HG02759 (cell line): ENCODE data around the gene SORCS2.

Source experiments
- ATAC-seq: cut with Tn5 transposase; IDR thresholded peaks from one replicate; pipeline ENCODE4 v1.9.1; 2021; ENCODE audit warnings: mild to moderate bottlenecking, moderate library complexity; ENCODE audit not compliant: unreplicated experiment

SORCS2 gene

DNA sequence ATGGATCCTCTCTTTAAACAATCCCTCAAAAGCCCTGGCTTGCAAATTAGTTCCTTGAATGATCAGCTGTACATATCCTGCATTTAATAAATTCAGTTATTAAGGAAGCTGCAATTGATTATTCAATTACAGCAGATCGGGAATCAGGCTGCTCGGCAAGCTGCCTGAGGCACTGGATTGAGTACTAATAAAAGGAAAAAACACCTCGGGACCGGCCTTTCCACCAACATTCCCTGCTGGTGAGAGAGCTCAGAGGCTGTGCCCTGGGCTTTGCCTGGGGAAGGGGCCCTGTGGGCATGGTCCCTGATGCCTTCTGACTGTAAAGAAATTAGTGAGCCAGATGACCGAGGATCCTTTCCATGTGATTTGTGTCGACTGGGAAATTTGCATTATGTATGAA, 69.2 kb downstream of the SORCS2 start:
- no peak for ATAC-seq

- no peak for ATAC-seq
These were observed 69.8 kb downstream of the SORCS2 start for GRCh38 chr4:7262134-7262533.

DNA sequence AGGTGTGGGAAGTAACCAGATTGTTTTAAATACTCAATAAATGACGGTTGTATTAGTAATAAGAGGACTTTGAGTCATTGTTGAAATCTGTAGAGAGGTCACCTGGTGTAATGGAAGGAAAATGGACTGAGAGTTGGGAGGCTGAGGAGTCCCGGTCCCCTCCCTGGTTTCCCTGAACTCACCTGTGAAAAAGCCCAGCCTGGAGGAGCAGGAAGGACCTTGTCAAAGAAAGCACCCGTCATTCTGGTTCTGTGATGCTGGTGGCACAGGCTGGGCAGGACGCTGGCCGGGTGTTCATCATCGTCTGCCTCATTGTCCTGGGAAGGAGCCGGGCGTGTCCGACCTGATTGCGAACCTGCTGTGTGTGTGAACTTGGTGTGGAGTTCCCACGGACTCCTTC, 70.8 kb downstream of the SORCS2 start:
- no peak for ATAC-seq

DNA sequence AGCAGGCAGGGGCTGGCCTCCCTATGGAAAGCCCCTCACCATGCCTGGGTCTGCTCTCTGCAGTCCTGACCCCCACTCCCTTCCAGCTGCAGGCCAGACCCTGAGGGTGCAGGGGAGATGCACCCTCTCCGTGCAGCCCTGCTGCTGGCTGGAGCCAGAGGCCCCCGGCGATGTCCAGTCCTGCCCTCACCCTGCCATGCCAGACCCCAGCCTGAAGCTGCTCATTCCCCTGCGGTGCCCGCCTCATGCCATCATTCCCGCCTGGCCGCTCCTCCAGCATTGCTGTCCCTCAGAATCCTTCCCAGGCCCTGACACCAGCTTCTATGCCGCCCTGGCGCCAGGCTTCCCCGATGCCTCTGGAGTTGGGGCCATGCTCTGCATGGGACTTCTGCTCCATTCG, 72.4 kb downstream of the SORCS2 start:
- ATAC-seq, result no peak

DNA sequence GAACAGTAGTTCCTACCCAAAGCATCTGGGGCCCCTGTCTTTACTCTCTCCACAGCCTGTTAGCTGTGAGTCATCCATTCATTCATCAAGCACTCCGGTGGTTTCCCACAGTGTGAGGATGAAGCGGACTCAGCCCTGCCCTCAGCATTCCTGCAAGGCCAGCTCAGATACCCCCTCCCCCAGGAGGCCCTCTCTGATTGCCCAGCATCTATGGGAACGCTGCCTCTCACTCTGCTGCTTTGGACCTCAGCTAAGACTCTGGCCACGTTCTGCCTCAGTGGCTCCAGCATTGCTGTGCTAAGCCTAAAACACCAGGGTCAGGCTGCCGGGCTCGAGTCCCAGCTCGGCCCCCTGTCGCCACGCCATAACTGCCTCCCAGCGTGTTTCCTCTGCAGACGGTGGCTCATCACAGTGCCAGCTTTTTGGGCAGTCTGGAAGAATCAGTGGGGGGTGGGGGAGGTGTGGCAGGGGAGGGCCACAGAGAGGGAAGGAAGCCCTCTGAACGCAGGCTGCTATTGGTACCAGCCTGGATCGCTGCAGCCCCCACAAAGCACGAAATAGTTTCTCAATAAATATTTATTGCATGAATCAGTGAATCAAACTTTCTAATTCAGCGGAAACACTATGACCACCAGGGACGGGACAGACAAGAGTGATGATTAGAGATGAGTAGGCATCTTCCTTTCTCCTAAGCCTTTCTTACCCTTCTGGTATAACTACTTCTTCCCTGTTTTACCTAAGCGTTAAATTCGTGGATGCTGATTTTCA, 74.4 kb downstream of the SORCS2 start:
- no peak for ATAC-seq

GRCh38 chr4:7267829-7268228, 75.5 kb downstream of the SORCS2 start:
- no peak for ATAC-seq

DNA sequence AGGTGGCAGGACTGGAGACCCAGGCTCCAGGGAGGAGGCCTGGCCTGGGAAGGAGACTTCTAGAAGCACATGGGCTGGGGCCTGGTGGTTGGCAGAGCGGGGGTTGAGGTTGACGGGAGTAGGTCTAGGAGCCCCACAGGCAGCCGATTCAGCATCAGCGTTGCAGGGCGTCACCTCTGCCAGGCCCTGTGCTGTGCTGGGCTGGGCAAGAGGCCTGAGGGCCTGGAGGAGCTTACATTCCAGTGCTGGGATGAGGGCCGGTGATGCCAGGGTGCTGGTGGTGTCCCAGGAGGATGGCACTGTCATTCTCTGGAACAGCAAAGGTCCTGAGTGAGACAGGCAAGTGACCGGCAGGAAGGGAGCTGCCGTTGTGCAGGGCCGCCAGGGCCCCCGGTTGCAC, 76.6 kb downstream of the SORCS2 start:
- no peak for ATAC-seq

- ATAC-seq, result no peak
These were observed 77.8 kb downstream of the SORCS2 start for GRCh38 chr4:7270121-7270520.

DNA sequence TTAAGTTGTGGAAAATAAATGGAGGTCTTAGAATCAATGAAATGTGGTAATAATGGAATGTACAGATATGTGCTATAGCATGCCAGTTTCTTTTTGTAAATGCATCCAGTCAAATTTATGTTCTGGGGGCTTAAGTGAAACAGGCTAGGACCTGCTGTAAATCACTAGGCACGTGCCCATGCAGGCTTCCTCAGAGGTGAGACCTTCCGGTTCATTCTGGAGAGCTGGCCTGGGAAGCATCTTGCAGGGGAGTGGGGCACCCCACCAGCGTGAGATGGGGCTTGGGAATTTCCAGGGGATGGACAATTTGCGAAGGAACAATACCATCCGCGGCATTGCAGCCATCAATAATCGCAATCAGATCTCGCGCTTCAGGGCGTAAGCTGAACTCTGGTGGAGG, 80.1 kb downstream of the SORCS2 start:
- no peak for ATAC-seq

GRCh38 chr4:7273738-7274297, 81.5 kb downstream of the SORCS2 start:
- no peak for ATAC-seq

DNA sequence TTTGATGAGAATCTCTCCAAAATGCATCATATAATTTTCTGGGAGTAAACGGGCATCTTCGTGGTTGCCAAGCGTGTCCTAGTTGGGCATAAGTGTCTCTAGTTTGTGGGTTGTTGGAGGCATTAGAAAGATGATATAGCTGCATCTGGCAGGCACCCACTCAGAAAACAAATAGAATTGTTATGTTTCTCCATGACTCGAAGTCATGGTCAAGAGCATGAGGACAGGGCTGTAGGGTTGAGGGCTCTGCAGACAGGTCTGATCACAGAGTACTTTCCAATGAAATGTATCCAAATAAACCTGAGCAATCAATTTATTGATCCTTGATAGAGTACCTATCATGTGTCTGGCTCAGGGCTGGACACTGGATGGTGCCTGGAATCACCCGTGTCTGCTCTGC, 82.7 kb downstream of the SORCS2 start:
- no peak for ATAC-seq

GRCh38 chr4:7275490-7276154, 83.3 kb downstream of the SORCS2 start:
- ATAC-seq, result no peak

DNA sequence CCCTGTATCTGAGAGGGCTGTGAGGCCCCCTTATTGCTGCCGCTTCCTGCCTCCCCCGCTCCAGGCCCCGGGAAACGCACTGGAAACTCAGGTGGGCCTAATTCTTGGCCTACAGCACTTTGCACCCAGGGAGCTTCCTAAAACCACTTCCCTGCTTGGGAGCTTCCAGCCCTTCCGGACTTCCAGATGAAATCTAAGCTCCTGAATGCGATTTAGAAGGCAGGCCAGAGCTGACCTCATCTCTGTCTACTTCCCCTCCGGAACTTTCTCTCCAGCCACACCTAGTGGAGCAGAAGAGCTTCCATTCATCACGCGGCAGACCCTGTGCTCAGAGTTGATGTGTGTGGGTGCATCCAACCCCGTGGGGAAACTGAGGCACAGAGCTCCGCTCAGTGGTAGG, 84.2 kb downstream of the SORCS2 start:
- ATAC-seq, result no peak

DNA sequence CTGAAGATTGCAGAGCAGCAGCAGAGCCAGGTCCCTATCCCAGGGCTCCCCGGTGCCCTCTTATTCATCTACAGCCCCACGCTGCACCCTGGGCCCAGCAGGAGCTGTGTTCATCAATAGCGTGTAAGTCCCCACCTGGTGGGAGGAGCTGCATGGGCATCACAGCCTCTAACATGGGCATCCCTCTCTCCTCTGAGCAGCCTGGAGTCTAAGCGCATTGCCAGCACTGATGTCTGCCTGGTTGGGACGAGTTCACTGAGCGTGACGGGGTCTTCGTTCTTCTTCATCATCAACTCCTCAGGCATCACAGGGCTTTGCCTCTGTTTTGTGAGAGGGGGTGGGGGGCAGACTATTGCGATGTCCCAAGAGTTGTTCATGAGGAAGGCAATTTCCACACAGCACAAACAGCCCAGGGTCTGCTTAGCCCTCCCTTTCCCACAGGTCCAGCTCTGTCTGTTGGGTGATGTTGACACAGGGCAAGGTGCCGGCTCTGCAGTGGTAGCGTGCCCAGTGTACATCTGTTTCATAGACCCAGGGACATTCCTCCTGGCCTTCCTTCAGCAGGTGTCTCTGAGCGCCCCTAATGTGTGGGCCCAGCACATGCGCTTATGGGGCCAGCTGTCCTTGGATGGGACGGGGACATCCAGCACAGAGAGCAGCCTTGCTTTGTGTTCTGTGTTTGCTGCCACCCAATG, 85.9 kb downstream of the SORCS2 start:
- ATAC-seq, result no peak

GRCh38 chr4:7278981-7279380, 86.6 kb downstream of the SORCS2 start:
- ATAC-seq, result no peak

- ATAC-seq, result no peak
These were observed 87.6 kb downstream of the SORCS2 start for GRCh38 chr4:7279902-7280301.

- ATAC-seq, result no peak
These were observed 88.8 kb downstream of the SORCS2 start for GRCh38 chr4:7280926-7281690.

- no peak for ATAC-seq
These were observed 89.6 kb downstream of the SORCS2 start for GRCh38 chr4:7281691-7282665.

DNA sequence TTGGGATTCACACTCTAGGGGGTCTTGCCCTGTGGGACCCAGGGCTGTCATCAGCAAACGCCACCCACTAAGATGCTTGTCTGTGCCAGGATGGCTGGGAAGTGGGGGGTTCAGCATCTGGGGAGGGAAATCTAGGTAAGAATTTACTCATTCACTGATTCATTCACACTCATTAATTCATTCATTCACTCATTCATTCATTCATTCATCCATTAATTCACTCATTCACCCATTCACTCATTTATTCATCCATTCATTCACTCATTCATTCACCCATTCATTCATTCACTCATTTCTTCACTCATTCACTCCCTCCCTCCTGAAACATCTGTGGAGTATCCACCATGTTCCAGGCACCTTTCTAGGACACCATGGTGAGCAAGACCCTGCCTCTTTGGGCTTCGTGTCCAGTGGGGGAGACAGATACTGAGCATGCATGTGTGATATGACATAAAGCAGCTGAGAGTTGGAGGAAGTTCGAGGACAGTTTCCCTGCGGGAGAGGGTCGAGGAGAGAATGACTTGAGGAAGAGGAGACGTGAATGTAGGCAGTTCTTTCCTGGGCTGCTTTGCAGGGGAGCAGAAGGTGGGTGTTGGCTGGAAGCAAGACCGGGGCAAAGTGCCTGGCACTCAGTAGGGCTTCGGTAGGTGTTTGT, 90.6 kb downstream of the SORCS2 start:
- ATAC-seq, result no peak
